ENCODE data around the gene NSUN2. TPM values are rescaled to one million over a fixed set of nuclear protein-coding genes. Genes with fewer than 3 reads are reported as not detected.

The NSUN2 gene
- total and polyA plus RNA-seq, 10 donors: 42.4 to 77.8 (median 56.9) TPM

DNA sequence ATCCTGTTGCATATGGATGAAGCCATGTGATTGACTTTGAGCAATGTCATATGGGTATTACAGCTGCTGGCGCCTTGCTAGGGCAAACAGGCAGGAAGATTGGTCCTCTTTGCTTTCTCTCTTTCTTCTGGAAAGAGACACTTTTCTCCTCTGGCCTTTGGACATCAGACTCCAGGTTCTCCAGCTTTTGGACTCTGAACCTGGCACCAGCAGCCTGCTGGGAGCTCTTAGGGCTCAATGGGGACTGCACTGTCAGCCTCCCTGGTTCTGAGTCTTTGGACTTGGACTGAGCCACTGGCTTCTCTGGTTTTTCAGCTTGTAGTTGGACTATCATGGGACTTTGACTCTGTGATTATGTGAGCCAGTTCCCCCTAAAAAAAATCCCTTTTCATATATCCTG, 45.5 kb upstream of the NSUN2 start:
- TF ChIP-seq POLR2A (IDR thresholded peaks at IDR 0.05) (no peak), POLR2AphosphoS5 (IDR thresholded peaks at IDR 0.05) (no peak)
- H3K27ac ChIP-seq: no peak overlapping the region
- no peak for DNase-seq
- WGBS, 5 donors: 55 to 92% (median 85%) methylated on average over 1 of the region's 1 CpG
- intact Hi-C loops (cut with DNase I; ENCODE audit: low total_unique reads): no loop called here
- H3K9me3 ChIP-seq: peaks cover 0 to under 1% (median 0%) of the 10 kb centered on the region in 8 donors
- H3K27me3 ChIP-seq (replicated peaks in 1 of 7): peaks cover 0 to 17% (median 0%) of the 10 kb centered on the region in 7 donors
- H3K4me1 ChIP-seq: no peaks in the 10 kb centered on the region
- no peak overlapping the region for H3K4me3 ChIP-seq
- H3K36me3 ChIP-seq: peaks cover 0 to 4% (median 0%) of the 10 kb centered on the region in 6 donors

DNA sequence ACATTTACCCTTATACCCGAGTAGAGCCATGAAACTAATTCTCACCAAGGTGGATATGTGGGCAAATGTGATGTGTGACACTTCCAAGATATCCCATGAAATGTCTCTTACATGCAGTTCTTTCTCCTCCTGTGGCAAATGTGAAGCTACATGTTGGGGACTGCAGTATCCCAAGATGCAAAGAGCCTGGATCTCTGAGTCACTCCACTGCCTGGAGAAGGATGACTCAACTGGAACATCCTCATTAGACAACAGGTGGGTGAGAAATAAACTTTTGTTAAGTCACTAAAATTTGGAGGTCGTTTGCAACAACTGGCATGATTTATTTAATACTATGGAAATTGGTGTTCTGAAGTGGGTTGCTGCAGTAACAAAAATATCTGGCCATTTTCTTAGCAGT, 43.9 kb upstream of the NSUN2 start:
- intact Hi-C loops (cut with DNase I; ENCODE audit: low total_unique reads): no loop called here
- DNase-seq: no peak
- peaks cover 0 to 10% (median 0%) of the 10 kb centered on the region in 8 donors for H3K9me3 ChIP-seq
- peaks cover 0 to 7% (median 0%) of the 10 kb centered on the region in 7 donors for H3K27me3 ChIP-seq (replicated peaks in 1 of 7)
- WGBS, 5 donors: 55 to 85% (median 71%) methylated on average over 2 of the region's 2 CpGs
- H3K4me1 ChIP-seq: no peaks in the 10 kb centered on the region
- H3K36me3 ChIP-seq: peaks cover 0 to 9% (median 0%) of the 10 kb centered on the region in 6 donors
- TF ChIP-seq, protein P1, sequence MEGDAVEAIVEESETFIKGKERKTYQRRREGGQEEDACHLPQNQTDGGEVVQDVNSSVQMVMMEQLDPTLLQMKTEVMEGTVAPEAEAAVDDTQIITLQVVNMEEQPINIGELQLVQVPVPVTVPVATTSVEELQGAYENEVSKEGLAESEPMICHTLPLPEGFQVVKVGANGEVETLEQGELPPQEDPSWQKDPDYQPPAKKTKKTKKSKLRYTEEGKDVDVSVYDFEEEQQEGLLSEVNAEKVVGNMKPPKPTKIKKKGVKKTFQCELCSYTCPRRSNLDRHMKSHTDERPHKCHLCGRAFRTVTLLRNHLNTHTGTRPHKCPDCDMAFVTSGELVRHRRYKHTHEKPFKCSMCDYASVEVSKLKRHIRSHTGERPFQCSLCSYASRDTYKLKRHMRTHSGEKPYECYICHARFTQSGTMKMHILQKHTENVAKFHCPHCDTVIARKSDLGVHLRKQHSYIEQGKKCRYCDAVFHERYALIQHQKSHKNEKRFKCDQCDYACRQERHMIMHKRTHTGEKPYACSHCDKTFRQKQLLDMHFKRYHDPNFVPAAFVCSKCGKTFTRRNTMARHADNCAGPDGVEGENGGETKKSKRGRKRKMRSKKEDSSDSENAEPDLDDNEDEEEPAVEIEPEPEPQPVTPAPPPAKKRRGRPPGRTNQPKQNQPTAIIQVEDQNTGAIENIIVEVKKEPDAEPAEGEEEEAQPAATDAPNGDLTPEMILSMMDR (IDR thresholded peaks at IDR 0.05 in 8 of 11, conservative IDR thresholded peaks at IDR 0.05 in 3 of 11): no peak
- TF ChIP-seq POLR2A (IDR thresholded peaks at IDR 0.05) (no peak), POLR2AphosphoS5 (IDR thresholded peaks at IDR 0.05) (no peak)
- no peak overlapping the region for H3K27ac ChIP-seq
- H3K4me3 ChIP-seq: no peak overlapping the region

DNA sequence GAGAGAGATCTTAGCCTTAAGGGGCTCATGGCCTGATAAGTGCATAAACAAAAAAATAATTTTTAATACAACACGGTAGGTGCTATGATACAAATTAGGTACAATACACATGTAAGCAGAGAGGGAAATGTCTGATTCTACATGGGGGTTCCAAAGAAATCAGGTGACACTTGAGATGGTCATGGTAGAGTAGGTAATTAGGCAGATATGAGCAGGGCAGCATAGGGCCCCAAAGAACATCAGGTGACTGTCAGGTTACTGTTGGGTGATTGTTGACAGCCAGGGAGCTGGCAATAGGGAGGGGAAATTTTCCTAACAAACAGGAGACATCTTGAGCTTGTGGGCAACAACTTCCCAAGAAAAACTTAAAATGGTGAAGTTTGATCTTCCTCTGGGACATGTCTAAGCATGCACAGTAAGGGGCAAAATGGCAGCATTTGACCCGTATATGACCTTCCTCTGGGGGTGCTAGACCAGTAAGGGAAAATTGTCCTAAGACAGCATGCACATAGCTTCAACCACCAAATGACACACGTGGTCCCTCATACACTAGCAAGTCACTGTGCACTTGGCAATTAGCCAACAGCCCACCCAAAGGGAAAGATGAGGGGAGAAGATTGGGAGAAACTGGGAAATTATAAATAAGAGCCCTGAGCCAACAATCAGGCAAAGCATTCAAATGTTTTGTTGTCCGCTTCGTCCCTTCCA, 43.1 kb upstream of the NSUN2 start:
- H3K4me3 ChIP-seq: no peak overlapping the region
- no peak for DNase-seq
- intact Hi-C loops (cut with DNase I; ENCODE audit: low total_unique reads): no loop called here
- H3K27ac ChIP-seq: no peak overlapping the region
- TF ChIP-seq, protein P1 (IDR thresholded peaks at IDR 0.05 in 8 of 11, conservative IDR thresholded peaks at IDR 0.05 in 3 of 11): no peak
- no peak for TF ChIP-seq POLR2A (IDR thresholded peaks at IDR 0.05)
- no peak for TF ChIP-seq POLR2AphosphoS5 (IDR thresholded peaks at IDR 0.05)
- no peaks in the 10 kb centered on the region for H3K4me1 ChIP-seq
- WGBS, 5 donors: 87 to 93% (median 90%) methylated on average over 5 of the region's 5 CpGs
- H3K9me3 ChIP-seq: peaks cover 0 to 10% (median 0%) of the 10 kb centered on the region in 8 donors
- H3K27me3 ChIP-seq (replicated peaks in 1 of 7): peaks cover 0 to 4% (median 0%) of the 10 kb centered on the region in 7 donors
- peaks cover 0 to 9% (median 0%) of the 10 kb centered on the region in 6 donors for H3K36me3 ChIP-seq

DNA sequence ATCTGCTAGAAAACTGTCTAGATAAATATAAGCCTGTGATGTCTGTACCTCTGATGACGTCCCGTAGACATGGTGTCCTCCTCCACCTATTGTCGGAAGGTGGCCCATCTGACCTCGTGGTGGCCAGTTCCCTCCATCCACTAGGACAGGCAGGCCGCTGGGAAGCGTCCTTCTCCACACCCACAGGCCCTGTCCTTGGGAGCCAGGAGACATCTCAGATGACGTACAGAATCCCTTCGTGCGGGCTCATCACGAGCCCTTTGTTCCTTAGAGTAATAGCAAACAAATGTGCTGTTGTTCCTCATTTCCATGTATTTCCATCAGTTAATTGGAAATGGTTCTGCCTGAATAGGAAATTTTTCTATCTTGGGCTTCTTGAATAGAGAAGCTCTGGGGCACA, 42.0 kb upstream of the NSUN2 start:
- no peaks in the 10 kb centered on the region for H3K4me1 ChIP-seq
- 94 to 96% (median 95%) methylated on average over 10 of the region's 10 CpGs for WGBS, 5 donors
- intact Hi-C loops (cut with DNase I; ENCODE audit: low total_unique reads): no loop called here
- DNase-seq: no peak
- H3K9me3 ChIP-seq: peaks cover 0 to 10% (median 0%) of the 10 kb centered on the region in 8 donors
- no peak overlapping the region for H3K27ac ChIP-seq
- H3K36me3 ChIP-seq: peaks cover 0 to 18% (median 0%) of the 10 kb centered on the region in 6 donors
- TF ChIP-seq POLR2AphosphoS5 (IDR thresholded peaks at IDR 0.05): no peak
- TF ChIP-seq, protein P1 (IDR thresholded peaks at IDR 0.05 in 8 of 11, conservative IDR thresholded peaks at IDR 0.05 in 3 of 11): no peak
- TF ChIP-seq POLR2A (IDR thresholded peaks at IDR 0.05): no peak
- H3K27me3 ChIP-seq (replicated peaks in 1 of 7): no peaks in the 10 kb centered on the region
- H3K4me3 ChIP-seq: no peak overlapping the region
